Activated CD4-positive, CD25-positive, alpha-beta regulatory T cell treated with anti-CD3 and anti-CD28 coated beads, Interleukin-2, amount 50 U/mL, for 72 hours (primary cell): ENCODE data around the gene ABCA3.
"Not testable (repeated sequence)": the region's sequence is repeated elsewhere in the genome, so short reads cannot be mapped to it uniquely, and the experiment has no call there.

ENCODE experiments used
- DNase-seq: peaks from one replicate; pipeline ENCODE4 v3.0.0; 2021

Gene ABCA3

GRCh38 chr16:2278956-2279800 lies 61.4 kb downstream of the ABCA3 start:
- DNase-seq, result no peak

- DNase-seq, result no peak
These were observed 62.3 kb downstream of the ABCA3 start for GRCh38 chr16:2278272-2278608.

GRCh38 chr16:2277466-2278271 lies 62.9 kb downstream of the ABCA3 start:
- no peak for DNase-seq

GRCh38 chr16:2276368-2277195 lies 63.9 kb downstream of the ABCA3 start:
- no peak for DNase-seq

- no peak for DNase-seq
These were observed 64.8 kb downstream of the ABCA3 start for GRCh38 chr16:2275476-2276367.

DNA sequence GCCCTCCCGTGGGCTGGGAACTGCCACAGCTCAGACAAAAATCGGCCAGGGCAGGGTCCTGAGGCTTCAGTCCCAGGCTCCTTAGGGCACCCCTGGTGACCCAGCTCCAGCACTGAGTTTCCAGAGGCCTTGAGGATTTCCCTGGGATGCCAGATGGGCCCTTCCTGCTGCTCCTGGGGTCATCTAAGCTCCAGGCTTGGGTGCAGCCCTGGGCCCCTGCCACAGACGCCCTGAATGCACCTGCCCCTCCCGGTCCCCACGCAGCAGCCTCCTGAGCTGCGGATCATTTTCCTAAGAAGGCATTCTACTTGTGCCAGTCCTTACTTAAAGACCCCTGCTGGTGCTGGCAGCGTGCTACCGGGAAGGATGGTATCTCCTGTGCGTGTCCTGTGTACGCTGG lies 66.6 kb downstream of the ABCA3 start:
- DNase-seq, result no peak

DNA sequence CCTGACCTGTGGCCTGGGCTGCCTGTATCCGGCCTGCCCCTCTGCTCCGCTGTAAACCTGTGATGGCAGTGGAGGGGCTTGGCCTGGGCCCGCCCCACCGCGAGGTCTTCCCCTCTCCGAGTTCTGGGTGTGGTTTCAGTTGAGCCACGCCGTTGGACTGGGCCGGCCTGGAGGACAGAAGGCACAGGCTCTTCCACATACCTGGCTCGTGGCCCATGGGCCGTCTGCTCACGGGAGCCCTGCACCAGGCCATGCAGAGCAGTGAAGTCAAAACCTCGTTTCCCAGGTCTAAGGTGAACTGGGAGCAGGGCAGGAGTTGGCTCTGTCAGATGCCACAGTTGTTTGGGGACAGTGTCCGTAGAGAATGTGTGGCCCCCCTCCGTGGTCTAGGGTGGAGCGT lies 67.0 kb downstream of the ABCA3 start:
- DNase-seq, result no peak

DNA sequence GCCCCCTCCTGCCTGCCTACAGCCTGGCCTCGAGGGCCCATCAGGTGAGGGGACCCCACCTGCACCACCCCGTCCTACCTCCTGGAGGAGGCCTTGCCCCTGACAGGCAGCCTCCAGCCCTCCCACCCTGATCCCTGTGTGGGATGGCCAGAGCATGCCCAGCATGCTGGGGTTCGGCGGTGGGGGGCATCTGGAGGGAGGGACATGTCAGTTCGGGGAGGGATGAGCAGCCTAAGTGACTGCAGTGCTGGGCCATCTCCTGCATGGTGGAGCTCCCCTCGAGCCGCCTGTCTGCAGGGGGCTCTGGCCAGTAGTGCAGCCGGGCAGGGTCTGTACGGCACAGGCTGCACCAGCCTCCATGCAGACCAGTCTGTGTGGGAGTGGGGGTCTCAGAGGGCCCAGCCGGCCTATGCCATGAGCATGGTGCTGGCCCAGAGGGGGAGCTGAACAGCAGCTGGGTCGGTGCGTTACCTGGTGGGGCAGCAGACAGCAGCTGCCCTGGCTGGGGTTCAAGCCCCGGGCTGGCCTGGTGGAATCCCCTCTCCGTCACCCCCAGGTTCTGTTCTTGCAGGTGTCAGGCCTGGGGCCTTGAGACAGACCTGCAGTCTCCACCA lies 68.6 kb downstream of the ABCA3 start:
- no peak for DNase-seq

GRCh38 chr16:2270588-2271470 lies 69.7 kb downstream of the ABCA3 start:
- no peak for DNase-seq

DNA sequence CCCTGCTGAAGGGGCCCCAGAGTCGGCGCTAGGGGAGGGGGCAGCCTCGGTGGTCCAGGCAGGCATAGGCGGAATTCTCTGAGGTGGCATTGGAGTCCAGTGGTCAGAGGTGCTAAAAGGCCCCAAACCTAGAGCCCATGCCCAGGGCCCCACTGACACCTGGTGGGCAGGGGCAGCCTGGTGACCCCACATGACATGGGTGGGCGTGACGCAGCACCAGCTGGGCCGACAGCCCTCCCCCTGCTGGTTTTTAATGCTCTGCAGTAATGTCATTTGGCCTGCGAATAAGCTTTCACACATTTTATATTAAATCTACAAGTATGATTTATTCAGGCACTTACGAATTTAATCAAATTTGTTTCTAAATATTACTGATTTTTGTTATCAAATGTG lies 70.5 kb downstream of the ABCA3 start:
- DNase-seq, result no peak

- peak; percentile 97 for DNase-seq
These were observed 72.4 kb downstream of the ABCA3 start, which contains the start of gene RNPS1 for GRCh38 chr16:2267913-2268666. RNPS1 (minus strand) TSS chr16:2268126; CDS start chr16:2264643, 3,483 bp downstream.

DNA sequence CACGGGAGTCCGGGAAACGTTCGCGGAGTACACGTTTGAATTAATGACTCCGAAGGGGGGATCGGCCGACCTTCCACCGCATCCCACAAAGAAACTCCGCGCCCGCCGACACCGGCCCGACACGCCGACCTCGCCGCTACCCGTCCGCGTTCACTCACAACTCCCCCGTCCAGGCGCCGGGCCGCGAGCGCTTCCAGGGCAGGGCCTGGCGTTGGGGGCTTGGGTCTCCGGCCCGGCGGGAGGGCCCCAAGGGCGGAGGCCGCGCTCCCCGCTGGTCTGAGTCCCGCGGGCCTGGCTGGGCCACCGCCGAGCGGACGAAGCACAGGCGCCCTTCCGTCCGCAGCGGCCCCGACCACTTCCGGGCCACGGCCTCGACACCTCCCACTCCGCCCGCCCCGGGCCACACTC lies 73.0 kb downstream of the ABCA3 start:
- not testable (repeated sequence) for DNase-seq

DNA sequence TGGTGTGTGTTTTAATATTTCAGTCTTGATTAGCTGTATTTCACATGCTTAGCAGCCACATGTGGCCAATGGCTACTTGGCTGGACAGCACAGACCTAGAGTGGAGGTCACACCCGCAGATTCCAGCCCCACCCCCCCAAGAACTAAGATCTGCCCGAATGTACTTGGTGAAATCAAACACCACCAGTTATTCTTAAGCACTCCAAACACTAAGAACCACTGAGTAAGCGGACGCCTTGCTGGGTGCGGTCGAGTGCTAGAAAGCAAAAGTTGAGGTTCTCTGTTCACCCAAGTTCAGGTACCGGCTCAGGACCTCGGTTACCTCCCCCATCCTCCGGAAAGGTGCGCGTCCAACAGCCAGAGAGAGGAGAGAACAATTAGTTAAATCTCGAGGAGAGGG lies 73.6 kb downstream of the ABCA3 start:
- DNase-seq, result not testable (repeated sequence)

GRCh38 chr16:2263026-2263425 lies 77.5 kb downstream of the ABCA3 start:
- DNase-seq, result not testable (repeated sequence)

DNA sequence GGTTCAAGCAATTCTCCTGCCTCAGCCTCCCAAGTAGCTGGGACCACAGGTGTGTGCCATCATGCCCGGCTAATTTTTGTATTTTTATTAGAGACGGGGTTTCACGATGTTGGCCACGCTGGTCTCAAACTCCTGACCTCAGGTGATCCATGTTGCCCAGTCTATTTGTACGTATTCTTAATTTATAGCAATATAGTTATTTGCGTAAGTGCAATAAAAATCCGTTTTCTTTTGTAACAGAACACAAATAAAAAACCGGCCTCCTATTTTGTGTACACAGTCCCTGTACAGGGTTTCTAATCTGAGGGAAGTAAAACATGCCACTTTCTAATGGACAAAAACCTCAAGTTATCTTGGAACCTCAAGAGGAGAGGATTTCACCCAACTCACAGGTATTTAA lies 80.3 kb downstream of the ABCA3 start:
- no peak for DNase-seq

GRCh38 chr16:2258530-2258929 lies 82.0 kb downstream of the ABCA3 start:
- not testable (repeated sequence) for DNase-seq

DNA sequence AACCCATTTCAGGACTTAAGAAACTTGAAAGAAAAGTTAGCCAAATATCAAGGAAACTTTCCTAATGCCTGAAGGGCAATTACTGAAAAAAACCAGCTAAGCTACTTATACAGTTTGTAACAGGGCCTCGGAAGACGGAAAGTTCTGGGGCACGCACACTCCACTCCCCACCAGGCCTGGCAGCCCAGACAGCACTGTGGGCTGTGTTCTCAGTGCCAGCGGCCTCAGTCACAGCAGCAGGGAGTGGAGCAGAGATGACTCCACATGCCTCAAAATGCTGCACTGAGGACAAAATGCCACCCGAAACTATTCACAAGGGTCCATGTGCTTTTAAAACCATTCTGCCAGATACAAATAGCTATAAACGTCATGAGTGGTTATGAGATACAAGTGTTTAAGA lies 82.8 kb downstream of the ABCA3 start:
- no peak for DNase-seq

DNA sequence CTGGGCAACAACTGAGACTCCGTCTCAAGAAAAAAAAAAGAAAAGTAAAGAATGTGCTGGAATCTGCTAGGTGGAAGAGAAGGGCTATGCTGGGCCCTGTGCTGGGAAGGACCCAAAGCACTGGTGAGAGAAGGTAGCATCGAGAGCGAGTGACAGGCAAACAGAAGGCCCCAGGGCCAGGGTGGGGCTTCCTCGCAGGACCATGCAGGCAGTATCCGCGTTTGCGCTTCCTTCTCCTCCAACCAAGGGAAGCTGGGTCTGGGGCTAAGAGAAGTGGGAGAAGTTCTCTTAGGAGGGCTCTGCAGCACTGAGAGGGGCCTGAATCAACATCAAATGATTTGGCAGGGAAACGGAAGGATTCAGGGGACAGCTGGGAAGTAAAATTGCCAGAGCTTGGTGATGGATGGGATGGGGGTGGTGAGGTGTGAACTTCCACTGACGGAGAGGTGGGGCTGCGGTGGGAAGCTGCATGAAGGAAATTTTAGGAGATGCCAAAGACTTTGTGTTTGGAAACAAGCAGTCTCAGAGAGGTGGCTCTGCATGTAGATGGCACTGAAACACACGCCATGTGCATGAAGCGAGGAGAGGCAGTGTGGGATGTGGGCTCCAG lies 83.9 kb downstream of the ABCA3 start:
- DNase-seq, result no peak

DNA sequence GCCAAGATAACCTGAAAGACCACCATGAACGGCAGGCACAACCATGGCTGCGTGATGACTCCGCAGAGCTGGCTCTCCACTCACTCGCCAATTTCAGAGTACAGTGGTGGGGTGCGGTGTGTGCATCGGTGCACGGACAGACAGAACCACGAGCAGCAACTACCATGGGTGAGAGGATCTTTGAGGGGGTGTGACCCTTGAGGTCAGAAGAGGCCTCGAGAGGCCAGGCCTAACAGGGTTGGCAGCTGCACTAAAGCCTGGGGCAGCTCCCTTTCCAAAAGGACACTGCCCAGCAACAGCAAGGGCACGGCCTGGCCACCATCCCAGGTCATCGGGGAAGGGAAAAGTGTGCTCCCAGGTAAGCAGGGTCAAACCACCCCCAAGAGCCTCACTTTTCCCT lies 87.2 kb downstream of the ABCA3 start:
- no peak for DNase-seq

GRCh38 chr16:2252806-2253148 lies 87.8 kb downstream of the ABCA3 start:
- no peak for DNase-seq
